Fibroblast of skin of left biceps (primary cell): ENCODE results near the gene SCAF1.

Experiments
- DNase-seq, 2 experiments: peaks; one replicate each; pipeline ENCODE4 v3.0.0-alpha.2; 2013; ENCODE audit warnings: low read depth in 2 of 2

Gene SCAF1

DNA sequence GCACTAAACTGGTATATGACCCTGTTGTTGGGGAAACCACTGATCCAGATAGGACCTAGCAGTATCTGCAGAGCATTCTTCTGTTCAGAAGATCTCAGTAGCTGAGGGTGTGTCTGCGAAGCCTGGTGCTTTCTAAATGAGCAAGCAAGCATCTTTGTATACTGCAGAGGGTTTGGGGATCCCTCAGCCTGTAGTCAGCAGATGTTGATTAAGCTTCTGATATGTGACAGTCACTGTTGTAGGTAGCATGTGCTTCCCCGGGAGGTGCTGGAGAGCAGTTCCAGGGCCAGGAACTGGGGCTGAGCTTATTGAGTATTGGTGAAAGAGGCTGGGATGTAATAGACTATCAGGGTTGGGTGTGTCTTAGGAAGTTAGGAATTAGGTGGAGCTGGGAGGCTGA, 1.5 kb downstream of the SCAF1 start:
- DNase-seq: no peak

GRCh38 chr19:49645592-49645991, 3.6 kb downstream of the SCAF1 start:
- DNase-seq: no peak

DNA sequence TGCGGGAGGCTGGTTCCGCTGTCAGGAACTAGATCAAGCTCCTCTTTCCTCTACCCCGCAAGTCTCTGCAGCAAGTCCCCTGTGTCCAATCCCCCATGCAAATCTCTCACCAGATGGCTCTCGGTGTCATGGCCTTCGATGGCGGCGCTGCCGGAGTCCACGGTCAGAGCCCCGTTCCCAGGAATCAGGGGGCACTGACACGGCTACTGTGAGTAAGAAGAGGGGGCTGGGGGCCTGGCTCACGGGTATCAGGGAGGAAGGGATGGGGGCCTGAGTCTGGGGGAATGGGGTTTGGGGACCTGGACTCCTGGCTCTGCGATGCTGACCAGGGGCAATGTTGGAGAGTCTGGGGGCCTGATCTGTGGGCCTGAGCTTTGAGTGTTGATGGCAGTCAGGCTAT, 4.0 kb downstream of the SCAF1 start:
- DNase-seq: no peak

DNA sequence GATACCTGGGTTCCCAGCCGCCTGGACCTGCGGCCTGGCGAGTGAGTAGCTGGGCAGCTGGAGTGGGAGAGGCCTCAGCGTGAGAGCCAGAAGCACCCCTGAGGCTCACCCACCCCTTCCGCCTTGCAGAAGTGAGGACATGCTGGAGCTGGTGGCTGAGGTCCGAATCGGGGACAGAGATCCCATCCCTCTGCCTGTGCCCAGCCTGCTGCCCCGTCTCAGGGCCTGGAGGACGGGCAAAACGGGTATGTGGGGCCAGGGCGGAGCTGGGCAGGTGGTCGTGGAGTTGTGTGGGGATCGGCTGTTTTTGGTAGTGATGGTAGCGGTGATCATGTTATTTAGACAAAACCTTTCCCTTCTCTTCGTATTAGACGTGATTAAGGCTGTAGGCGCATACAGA, 4.6 kb downstream of the SCAF1 start:
- DNase-seq: no peak

- DNase-seq: no peak
Measured at GRCh38 chr19:49651029-49651819, 9.2 kb downstream of the SCAF1 start.

GRCh38 chr19:49651820-49652550, 10.0 kb downstream of the SCAF1 start:
- no peak for DNase-seq

GRCh38 chr19:49652551-49653465, 10.8 kb downstream of the SCAF1 start:
- no peak for DNase-seq

GRCh38 chr19:49653466-49653806, 11.4 kb downstream of the SCAF1 start:
- no peak for DNase-seq

GRCh38 chr19:49654581-49654980, 12.6 kb downstream of the SCAF1 start:
- no peak for DNase-seq

- DNase-seq: no peak
Measured at GRCh38 chr19:49655570-49656455, 13.8 kb downstream of the SCAF1 start.

GRCh38 chr19:49656456-49657109, 14.6 kb downstream of the SCAF1 start:
- DNase-seq: no peak

GRCh38 chr19:49657493-49658138, 15.6 kb downstream of the SCAF1 start:
- no peak for DNase-seq

GRCh38 chr19:49658139-49658517, 16.1 kb downstream of the SCAF1 start:
- DNase-seq: no peak

- no peak for DNase-seq
Measured at GRCh38 chr19:49658566-49659442, 16.8 kb downstream of the SCAF1 start.

GRCh38 chr19:49660338-49660961, 18.4 kb downstream of the SCAF1 start:
- DNase-seq: no peak

GRCh38 chr19:49662011-49662410, 20.0 kb downstream of the SCAF1 start:
- DNase-seq: no peak

DNA sequence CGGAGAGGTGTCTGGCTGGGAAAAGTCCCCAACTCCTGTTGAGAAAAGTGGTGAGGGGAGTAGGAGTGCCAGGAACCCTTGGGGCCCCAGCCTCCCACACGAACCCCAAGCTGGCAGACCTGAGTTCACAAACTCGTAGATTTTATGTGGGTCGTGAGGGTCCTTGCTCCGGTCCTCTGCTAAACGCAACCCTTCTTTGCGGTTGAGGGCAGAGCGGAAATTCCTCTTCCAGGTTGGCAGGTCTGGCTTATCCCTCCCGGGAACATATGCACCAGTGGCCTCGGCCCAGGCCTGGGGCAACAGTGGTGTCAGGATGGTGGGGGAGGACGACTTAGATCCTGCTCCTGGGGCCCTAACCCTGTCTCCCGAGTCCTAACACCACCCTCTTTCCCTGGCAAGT, 21.2 kb downstream of the SCAF1 start:
- no peak for DNase-seq

GRCh38 chr19:49664171-49665035, 22.4 kb downstream of the SCAF1 start:
- DNase-seq: no peak
